ENCODE data around the gene OR2J2. TPM values are rescaled to one million over a fixed set of nuclear protein-coding genes. Genes with fewer than 3 reads are reported as not detected.
"Not testable (repeated sequence)": the region's sequence is repeated elsewhere in the genome, so short reads cannot be mapped to it uniquely, and the experiment has no call there.

OR2J2 gene
- total RNA-seq, 1 donor from 2014 or later, result not detected

DNA sequence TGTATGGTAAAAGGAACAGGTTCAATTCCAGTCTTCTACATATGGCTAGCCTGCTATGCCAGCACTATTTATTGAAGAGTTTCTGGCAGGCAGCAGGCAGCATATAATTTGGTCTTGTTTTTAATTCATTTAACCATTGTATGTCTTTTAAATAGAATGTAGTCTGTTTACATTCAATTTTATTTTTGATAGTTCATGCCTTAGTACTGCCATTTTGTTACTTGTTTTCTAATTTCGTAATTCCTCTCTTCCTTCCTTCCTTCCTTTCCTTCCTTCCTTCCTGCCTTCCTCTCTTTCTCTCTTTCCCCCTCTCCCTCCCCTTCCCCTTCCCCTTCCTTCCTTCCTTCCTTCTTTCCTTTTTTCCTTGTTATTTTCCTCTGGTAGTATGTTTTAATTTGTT is 17.6 kb upstream of the OR2J2 start:
- Histone ChIP-seq H3K27ac (ENCODE audit: low read depth, low read length) (no peak overlapping the region), H3K9me3 (ENCODE audit: insufficient read depth, low read depth, low read length) (peaks cover 5% of the 10 kb centered on the region), H3K9ac (ENCODE audit: low read length) (no peak overlapping the region), H4K20me1 (ENCODE audit: insufficient read depth, low read length) (no peaks in the 10 kb centered on the region), H3K27me3 (ENCODE audit: insufficient read depth, low read length) (no peaks in the 10 kb centered on the region), H3K4me3 (ENCODE audit: insufficient read depth, low read depth, low read length) (no peak overlapping the region), H3K4me1 (ENCODE audit: insufficient read depth, low read length) (no peaks in the 10 kb centered on the region), H3K36me3 (ENCODE audit: insufficient read depth, low read length) (no peaks in the 10 kb centered on the region), H2AFZ (ENCODE audit: low read depth, low read length) (no peak overlapping the region), H3K4me2 (ENCODE audit: low read length) (no peak overlapping the region), H3K79me2 (ENCODE audit: insufficient read depth, low read length) (no peaks in the 10 kb centered on the region)
- H3K4me3 Mint-ChIP-seq (ENCODE audit: unreplicated experiment), result no peak overlapping the region
- no peaks in the 10 kb centered on the region for H3K36me3 Mint-ChIP-seq (ENCODE audit: low read depth, unreplicated experiment)
- TF ChIP-seq, protein P1, sequence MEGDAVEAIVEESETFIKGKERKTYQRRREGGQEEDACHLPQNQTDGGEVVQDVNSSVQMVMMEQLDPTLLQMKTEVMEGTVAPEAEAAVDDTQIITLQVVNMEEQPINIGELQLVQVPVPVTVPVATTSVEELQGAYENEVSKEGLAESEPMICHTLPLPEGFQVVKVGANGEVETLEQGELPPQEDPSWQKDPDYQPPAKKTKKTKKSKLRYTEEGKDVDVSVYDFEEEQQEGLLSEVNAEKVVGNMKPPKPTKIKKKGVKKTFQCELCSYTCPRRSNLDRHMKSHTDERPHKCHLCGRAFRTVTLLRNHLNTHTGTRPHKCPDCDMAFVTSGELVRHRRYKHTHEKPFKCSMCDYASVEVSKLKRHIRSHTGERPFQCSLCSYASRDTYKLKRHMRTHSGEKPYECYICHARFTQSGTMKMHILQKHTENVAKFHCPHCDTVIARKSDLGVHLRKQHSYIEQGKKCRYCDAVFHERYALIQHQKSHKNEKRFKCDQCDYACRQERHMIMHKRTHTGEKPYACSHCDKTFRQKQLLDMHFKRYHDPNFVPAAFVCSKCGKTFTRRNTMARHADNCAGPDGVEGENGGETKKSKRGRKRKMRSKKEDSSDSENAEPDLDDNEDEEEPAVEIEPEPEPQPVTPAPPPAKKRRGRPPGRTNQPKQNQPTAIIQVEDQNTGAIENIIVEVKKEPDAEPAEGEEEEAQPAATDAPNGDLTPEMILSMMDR (IDR thresholded peaks at IDR 0.05; ENCODE audit: insufficient read depth, low read depth, low read length), result no peak
- TF ChIP-seq EZH2 (IDR thresholded peaks at IDR 0.05; ENCODE audit: insufficient read depth, low read length), result no peak
- H3K4me1 Mint-ChIP-seq (ENCODE audit: low read depth, unreplicated experiment), result peaks cover 2% of the 10 kb centered on the region
- peaks cover 4% of the 10 kb centered on the region for H3K27me3 Mint-ChIP-seq (ENCODE audit: low read depth, unreplicated experiment)
- no peak overlapping the region for H3K27ac Mint-ChIP-seq (ENCODE audit: unreplicated experiment)
- no peak for DNase-seq (ENCODE audit: low read depth)
- H3K9me3 Mint-ChIP-seq (ENCODE audit: unreplicated experiment), result peaks cover 5% of the 10 kb centered on the region
- no peak for FAIRE-seq

DNA sequence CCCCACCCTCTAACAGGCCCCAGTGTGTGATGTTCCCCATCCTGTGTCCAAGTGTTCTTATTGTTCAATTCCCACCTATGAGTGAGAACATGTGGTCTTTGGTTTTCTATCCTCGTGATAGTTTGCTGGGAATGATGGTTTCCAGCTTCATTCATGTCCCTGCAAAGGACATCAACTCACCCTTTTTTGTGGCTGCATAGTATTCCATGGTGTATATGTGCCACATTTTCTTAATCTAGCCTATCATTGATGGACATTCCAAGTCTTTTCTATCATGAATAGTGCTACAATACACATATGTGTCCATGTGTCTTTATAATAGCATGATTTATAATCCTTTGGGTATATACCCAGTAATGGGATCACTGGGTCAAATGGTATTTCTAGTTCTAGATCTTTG is 15.5 kb upstream of the OR2J2 start:
- not testable (repeated sequence) for H3K27me3 Mint-ChIP-seq (ENCODE audit: low read depth, unreplicated experiment)

DNA sequence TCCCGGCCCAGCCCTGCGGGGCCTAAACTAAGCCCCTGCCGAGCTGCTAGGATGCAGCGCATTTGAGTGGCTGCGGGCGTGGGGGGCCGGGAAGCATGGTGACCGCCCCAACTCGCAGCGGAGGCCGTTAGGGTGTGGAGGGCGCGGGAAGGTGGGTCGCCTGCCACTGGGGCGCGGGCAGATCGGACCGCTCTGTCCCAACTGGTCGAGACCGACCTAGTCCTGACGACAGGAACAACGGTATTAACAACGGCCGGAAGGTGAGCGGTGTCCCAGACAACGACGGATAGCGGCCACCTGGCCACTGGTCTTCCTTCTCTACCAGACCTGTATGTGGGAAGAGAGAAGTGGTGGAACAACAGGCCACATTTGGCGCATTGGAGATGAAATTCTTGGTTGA is 10.8 kb upstream of the OR2J2 start:
- H2AFZ ChIP-seq (ENCODE audit: low read depth, low read length); H3K9me3 Mint-ChIP-seq (ENCODE audit: unreplicated experiment); FAIRE-seq; H3K36me3 ChIP-seq (ENCODE audit: insufficient read depth, low read length); H3K4me1 ChIP-seq (ENCODE audit: insufficient read depth, low read length); H3K4me3 ChIP-seq (ENCODE audit: insufficient read depth, low read depth, low read length); H3K27ac ChIP-seq (ENCODE audit: low read depth, low read length); DNase-seq (ENCODE audit: low read depth); H3K27ac Mint-ChIP-seq (ENCODE audit: unreplicated experiment); H3K4me2 ChIP-seq (ENCODE audit: low read length); H3K36me3 Mint-ChIP-seq (ENCODE audit: low read depth, unreplicated experiment); H3K4me1 Mint-ChIP-seq (ENCODE audit: low read depth, unreplicated experiment); H3K4me3 Mint-ChIP-seq (ENCODE audit: unreplicated experiment); H3K9me3 ChIP-seq (ENCODE audit: insufficient read depth, low read depth, low read length); H3K27me3 Mint-ChIP-seq (ENCODE audit: low read depth, unreplicated experiment); H4K20me1 ChIP-seq (ENCODE audit: insufficient read depth, low read length); H3K9ac ChIP-seq (ENCODE audit: low read length); H3K79me2 ChIP-seq (ENCODE audit: insufficient read depth, low read length); H3K27me3 ChIP-seq (ENCODE audit: insufficient read depth, low read length): not testable (repeated sequence)

More for the DNA sequence above, 15.5 kb upstream of the OR2J2 start:
- not testable (repeated sequence) for H3K36me3 Mint-ChIP-seq (ENCODE audit: low read depth, unreplicated experiment); H3K36me3 ChIP-seq (ENCODE audit: insufficient read depth, low read length); H3K9me3 Mint-ChIP-seq (ENCODE audit: unreplicated experiment); DNase-seq (ENCODE audit: low read depth); H3K79me2 ChIP-seq (ENCODE audit: insufficient read depth, low read length); H2AFZ ChIP-seq (ENCODE audit: low read depth, low read length); H4K20me1 ChIP-seq (ENCODE audit: insufficient read depth, low read length); H3K9me3 ChIP-seq (ENCODE audit: insufficient read depth, low read depth, low read length); H3K27ac ChIP-seq (ENCODE audit: low read depth, low read length); H3K4me1 ChIP-seq (ENCODE audit: insufficient read depth, low read length); H3K27me3 ChIP-seq (ENCODE audit: insufficient read depth, low read length); H3K4me3 ChIP-seq (ENCODE audit: insufficient read depth, low read depth, low read length); H3K9ac ChIP-seq (ENCODE audit: low read length); H3K27ac Mint-ChIP-seq (ENCODE audit: unreplicated experiment); H3K4me3 Mint-ChIP-seq (ENCODE audit: unreplicated experiment); FAIRE-seq; H3K4me2 ChIP-seq (ENCODE audit: low read length); H3K4me1 Mint-ChIP-seq (ENCODE audit: low read depth, unreplicated experiment)

DNA sequence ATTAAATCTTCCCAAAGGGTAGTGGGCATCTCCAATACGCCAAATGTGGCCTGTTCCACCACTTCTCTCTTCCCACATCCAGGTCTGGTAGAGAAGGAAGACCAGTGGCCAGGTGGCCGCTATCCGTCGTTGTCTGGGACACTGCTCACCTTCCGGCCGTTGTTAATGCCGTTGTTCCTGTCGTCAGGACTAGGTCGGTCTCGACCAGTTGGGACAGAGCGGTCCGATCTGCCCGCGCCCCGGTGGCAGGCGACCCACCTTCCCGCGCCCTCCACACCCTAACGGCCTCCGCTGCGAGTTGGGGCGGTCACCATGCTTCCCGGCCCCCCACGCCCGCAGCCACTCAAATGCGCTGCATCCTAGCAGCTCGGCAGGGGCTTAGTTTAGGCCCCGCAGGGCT is 5.1 kb upstream of the OR2J2 start:
- H3K79me2 ChIP-seq (ENCODE audit: insufficient read depth, low read length); H3K9me3 ChIP-seq (ENCODE audit: insufficient read depth, low read depth, low read length); H3K4me3 Mint-ChIP-seq (ENCODE audit: unreplicated experiment); H3K9ac ChIP-seq (ENCODE audit: low read length); H2AFZ ChIP-seq (ENCODE audit: low read depth, low read length); H3K27ac Mint-ChIP-seq (ENCODE audit: unreplicated experiment); H3K4me1 Mint-ChIP-seq (ENCODE audit: low read depth, unreplicated experiment); FAIRE-seq; DNase-seq (ENCODE audit: low read depth); H3K9me3 Mint-ChIP-seq (ENCODE audit: unreplicated experiment); H3K4me3 ChIP-seq (ENCODE audit: insufficient read depth, low read depth, low read length); H3K4me1 ChIP-seq (ENCODE audit: insufficient read depth, low read length); H3K27me3 Mint-ChIP-seq (ENCODE audit: low read depth, unreplicated experiment); H3K36me3 ChIP-seq (ENCODE audit: insufficient read depth, low read length); H3K4me2 ChIP-seq (ENCODE audit: low read length); H3K27ac ChIP-seq (ENCODE audit: low read depth, low read length); H4K20me1 ChIP-seq (ENCODE audit: insufficient read depth, low read length); H3K36me3 Mint-ChIP-seq (ENCODE audit: low read depth, unreplicated experiment); H3K27me3 ChIP-seq (ENCODE audit: insufficient read depth, low read length): not testable (repeated sequence)

All from astrocyte (in vitro differentiated cells and primary cell).